ENCODE data around the gene BAK1.
"Not testable (repeated sequence)": the region's sequence is repeated elsewhere in the genome, so short reads cannot be mapped to it uniquely, and the experiment has no call there.

Gene BAK1

DNA sequence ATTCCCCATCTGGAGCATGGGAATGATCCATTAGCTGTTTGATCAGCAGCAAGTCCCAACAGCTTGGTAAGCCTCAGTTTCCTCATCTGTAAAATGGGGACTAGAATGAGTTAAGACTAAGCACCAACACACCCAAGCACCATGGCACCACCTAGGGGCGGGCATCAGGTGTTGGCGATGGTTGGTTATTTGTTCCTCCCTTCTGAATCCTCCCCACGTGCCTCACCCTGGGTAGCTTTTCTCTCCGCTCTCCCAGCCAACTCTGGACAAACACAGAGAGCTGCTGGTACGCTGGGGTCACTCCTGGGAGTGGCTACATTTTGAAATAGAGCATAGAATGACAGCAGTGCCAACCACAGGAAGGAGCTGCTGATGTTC, 27.7 kb upstream of the BAK1 start:
- DNase-seq, result peak; percentile 68

DNA sequence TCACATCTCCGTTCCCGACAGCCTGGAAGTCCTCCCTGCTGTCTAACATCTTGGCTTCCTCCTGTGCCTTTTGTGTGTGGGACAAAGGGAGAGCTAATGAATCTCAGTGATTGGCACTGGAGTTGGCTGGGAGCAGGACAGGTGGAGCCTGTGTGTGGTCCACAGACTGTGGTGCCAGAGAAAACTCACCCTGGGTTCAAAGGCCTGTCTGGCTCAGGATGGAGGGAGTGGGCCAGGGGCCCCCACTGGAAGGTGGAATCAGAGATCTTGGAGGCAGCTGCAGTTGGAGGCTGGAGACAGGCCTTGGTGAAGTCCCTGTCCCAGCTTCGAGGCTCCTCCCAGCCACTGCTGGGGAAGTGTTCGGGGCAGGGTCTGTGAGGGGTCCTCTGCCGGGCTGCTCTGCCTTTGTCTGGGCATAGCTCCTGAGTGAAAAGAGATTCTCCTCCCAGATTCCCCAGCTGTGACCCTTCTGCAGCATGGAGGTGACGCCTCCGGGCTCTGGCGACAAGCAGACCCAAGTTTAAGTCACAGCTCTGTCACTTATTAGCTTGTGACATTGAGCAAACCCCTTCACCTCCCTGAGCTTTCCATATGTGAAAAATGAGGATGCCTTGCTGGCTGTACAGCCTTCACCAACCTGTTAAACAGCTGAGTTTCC, 27.2 kb upstream of the BAK1 start:
- no peak for DNase-seq

GRCh38 chr6:33606642-33607041, 26.6 kb upstream of the BAK1 start:
- DNase-seq, result no peak

GRCh38 chr6:33604941-33605854, 25.1 kb upstream of the BAK1 start:
- DNase-seq, result no peak

DNA sequence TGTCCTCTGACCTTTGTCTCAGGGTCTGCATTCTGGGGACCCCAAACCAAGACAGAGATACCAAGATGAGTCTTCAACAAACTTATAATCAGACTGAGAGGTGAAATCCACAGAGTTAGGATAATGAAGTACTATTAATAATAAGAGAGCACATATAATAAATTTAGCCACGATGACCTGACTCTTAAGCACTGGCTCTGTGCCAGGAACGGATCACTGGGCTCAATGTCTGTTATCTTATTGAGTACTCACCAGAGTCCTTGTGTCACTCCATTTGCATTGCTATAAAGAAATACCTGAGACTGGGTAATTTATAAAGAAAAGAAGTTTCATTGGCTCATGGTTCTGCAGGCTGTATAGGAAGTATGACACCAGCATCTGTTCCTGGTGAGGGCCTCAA, 22.1 kb upstream of the BAK1 start:
- no peak for DNase-seq

DNA sequence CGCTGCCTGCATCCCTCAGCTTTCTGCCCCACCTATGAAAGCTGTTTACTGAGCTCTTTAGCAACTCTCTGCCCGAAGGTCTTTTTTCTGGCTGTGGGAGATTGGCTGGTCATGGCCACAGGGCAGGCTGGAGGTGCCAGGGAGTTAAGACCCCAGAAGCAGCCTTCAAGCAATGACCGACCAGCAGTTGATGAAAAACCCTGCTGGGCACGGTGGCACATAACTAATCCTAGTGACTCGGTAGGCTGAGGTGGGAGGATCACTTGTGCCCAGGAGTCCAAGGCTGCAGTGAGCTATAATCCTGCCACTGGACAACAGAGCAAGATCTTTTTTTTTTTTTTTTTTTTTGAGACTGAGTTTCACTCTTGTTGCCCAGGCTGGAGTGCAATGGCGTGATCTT, 20.7 kb upstream of the BAK1 start:
- DNase-seq, result no peak

DNA sequence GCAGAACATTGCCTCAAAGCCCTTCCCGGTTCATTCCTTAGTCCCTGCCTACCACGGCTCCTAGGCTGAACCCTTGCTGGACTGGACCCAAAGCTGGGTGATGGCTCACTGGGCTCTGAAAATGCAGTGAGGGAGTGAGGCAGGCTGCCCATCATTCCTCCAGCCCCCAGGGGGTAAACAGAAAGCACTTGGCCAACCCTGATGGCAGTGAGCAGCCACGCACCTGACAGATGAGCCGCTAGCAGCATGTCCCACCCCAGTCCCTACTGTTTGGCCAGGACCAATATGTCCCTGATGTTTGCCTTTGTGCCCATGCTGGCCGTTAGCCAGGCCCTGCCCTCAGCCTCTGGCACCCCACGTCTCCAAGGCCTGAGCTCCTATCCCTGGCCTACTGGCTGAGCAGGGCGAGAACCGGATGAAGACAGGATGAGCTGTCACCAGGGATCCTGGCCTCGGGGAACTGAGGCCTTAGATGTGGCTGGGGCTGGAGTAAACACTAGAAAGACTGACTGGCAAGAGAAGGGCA, 19.4 kb upstream of the BAK1 start:
- DNase-seq, result no peak

DNA sequence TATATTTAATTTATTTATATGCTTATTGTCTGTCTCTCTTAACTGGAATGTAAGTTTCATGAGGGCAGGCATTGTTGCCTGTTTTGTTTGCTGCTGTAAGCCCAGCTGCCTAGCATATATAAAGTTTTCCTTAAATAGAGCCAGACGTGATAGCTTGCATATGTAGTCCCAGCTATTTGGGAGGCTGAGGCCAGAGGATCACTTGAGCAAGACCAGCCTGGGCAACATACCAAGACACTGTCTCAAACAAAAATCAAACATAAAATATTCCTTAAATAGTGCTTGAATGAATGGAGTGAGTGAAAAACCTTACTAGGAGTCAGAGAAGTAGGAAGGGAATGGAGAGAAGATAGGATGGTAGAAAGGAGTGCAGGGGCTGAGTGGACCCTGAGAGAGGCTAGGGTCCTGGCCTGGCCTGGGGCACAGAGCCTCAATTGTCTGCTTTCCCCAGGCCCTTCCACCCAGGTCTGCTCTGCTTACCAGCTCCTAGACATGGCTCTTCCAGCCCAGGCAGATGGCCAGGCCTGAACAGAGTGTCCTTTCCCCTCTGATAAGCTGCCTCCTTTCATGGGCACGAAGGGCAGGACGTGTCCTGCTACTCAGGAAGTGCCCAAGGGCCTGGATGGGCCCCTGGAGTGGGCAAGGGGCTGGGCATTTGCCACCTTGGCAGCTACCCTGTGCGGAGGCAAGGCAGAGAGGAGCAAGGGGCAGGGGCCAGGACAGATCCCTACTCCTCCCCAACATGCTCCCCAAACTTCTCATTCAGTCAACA, 17.7 kb upstream of the BAK1 start:
- DNase-seq, result no peak

GRCh38 chr6:33596894-33597293, 16.8 kb upstream of the BAK1 start:
- DNase-seq, result not testable (repeated sequence)

GRCh38 chr6:33595001-33595846, 15.1 kb upstream of the BAK1 start:
- DNase-seq, result no peak

DNA sequence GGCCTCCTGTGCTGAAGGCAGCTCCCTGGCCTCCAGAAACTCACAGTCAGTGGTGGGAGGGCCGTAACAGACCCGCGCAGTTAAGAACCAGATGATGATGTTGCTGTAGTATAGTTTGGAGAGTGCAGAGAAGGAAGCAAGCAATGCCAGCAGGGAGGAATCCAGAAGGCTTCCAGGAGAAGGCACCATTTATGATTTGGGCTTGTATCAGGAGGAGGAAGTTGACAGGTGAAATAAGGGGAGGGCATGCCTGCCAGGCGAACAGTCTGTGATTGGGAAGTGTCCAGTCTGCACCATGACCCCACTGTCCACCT, 13.3 kb upstream of the BAK1 start:
- DNase-seq, result no peak

DNA sequence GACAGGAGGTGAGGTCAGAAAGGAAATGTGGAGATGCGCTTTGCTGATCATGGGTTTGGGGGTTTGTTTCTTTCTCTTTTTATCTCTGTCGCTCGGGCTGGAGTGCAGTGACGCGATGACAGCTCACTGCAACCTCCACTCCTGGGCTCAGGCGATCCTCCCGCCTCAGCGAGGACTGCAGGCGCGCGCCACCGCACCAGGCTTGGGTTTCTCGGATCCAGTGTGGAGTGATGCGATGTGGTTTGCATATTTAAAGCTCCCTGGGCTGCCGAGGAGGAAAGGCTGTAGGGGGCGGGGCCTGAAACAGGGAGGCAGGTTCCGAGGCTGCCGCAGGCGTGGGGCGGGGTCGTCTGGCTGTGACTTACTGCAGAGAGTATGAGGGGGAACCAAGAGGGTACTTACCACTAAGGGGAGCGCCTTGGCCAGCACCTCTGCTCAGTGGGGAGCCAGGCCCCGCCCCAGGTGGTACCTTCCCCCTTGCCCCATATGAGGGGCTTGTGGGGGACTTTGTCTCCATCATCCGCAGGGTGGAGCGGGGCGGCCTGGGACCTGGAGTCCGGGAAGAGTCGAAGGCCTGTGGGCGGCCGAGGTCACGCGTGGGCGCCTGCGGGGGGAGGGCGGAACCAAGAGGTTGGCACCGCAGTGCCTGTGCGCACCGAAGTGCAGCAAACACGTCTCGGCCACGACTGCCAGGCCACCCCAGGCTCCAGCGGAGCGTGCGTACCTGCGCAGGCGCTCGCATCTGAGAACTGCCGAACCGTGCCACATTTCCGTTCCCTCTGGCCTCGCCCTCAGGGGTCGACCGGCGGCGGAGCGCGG, 12.7 kb upstream of the BAK1 start:
- DNase-seq, result peak; percentile 48

- DNase-seq, result no peak
Measured at GRCh38 chr6:33592280-33592594, 12.2 kb upstream of the BAK1 start.

- DNase-seq, result no peak
Measured at GRCh38 chr6:33591424-33592032, 11.5 kb upstream of the BAK1 start.

GRCh38 chr6:33590531-33591198, 10.6 kb upstream of the BAK1 start:
- no peak for DNase-seq

DNA sequence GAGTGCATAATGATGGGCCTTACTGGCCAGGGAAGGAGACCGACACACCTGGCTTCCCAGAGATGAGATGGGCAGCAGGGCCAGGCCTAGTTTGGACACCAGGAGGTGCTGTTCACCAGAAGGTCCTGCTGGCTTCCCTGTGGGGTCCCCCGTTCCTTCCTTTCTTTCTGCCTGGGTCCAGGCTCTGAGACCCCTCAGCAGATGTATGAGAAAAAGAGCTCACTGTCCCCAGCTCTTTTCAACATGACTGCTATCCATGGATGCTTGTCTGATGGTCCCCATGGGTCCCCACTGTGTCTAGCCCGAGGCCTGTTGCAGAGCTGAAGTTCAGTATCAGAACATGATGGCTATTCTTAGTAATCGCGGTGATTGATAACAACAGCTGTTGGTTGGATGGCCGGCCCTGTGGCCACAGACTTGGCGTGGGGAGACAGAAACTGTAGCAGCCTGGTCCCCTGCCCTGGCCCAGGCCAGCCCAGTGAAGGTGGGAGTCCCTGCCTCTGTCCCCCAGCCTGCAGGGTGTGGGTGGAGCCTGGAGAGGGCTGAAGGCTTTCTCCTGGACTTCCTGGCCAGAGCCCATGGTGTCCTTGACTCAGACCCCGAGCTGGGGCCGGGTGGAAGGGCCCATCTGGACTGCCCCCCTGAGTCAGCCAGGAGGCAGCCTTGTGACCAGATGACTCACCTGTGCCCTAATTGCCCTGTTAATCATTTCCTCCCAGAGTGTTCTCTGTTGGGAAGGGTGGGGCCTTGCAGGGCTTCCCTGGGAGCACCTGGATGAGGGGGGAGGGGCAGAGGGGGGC, 9.9 kb upstream of the BAK1 start:
- DNase-seq, result peak; percentile 41

DNA sequence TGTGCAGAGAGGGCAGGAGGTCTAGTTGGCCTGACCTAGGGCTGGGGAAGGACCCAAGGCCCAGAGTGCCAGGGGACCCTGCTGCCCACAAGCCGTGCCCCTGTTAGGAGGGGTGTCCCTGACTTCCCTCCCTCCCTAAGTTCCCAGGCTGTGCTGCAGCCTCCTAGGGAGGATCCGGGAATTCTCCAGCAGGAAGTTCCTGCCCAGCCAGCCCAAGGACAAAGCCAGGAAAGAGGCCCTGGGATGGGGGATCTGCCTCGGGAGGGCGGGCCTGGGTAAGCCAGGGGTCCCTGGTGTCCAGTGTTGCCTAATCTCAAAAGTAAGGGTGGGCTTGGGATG, 9.3 kb upstream of the BAK1 start:
- no peak for DNase-seq

GRCh38 chr6:33588894-33589293, 8.8 kb upstream of the BAK1 start:
- no peak for DNase-seq

GRCh38 chr6:33587529-33587928, 7.5 kb upstream of the BAK1 start:
- no peak for DNase-seq

- DNase-seq, result no peak
Measured at GRCh38 chr6:33586108-33586640, 6.1 kb upstream of the BAK1 start.
